Loucy (cell line): ENCODE results near the gene HOXC13.
A peak's percentile ranks its signal among the peaks of the same experiment; 100 is the strongest.

Experiments used
- H2AFZ ChIP-seq: fragments of 200-600 bp; sonication (generic); 2 replicates; pipeline ENCODE4 v1.6.0; 2016; ENCODE audit warnings: antibody characterized with exemption, mild to moderate bottlenecking, low read length, moderate library complexity
- H3F3A ChIP-seq: fragments of 200-600 bp; 2 replicates; pipeline ENCODE4 v1.6.0; 2016; ENCODE audit warnings: antibody characterized with exemption, low read depth, mild to moderate bottlenecking
- H3K27me3 ChIP-seq: fragments of 200-600 bp; sonication (generic); 2 replicates; pipeline ENCODE4 v1.6.1; 2014; ENCODE audit warnings: low read length, mild to moderate bottlenecking; ENCODE audit not compliant: insufficient read depth, poor library complexity, severe bottlenecking
- H3K36me3 ChIP-seq: fragments of 200-600 bp; sonication (generic); 2 replicates; pipeline ENCODE4 v1.6.1; 2016; ENCODE audit warnings: low read length; ENCODE audit not compliant: insufficient read depth
- H3K4me1 ChIP-seq: fragments of 200-600 bp; sonication (generic); 2 replicates; pipeline ENCODE4 v1.5.1; 2014; ENCODE audit warnings: low read length, mild to moderate bottlenecking; ENCODE audit not compliant: insufficient read depth, poor library complexity, severe bottlenecking
- H3K4me2 ChIP-seq: fragments of 200-600 bp; sonication (generic); 2 replicates; pipeline ENCODE4 v1.6.0; 2014; ENCODE audit warnings: antibody characterized with exemption, low read length, low read depth, mild to moderate bottlenecking; ENCODE audit not compliant: poor library complexity, severe bottlenecking
- H3K4me3 ChIP-seq: fragments of 200-600 bp; sonication (generic); 2 replicates; pipeline ENCODE4 v1.5.1; 2014; ENCODE audit warnings: low read length, mild to moderate bottlenecking, mixed read lengths; ENCODE audit not compliant: poor library complexity, severe bottlenecking
- H3K79me2 ChIP-seq: fragments of 200-600 bp; sonication (generic); 2 replicates; pipeline ENCODE4 v1.6.1; 2014; ENCODE audit warnings: low read length; ENCODE audit not compliant: insufficient read depth
- H3K9ac ChIP-seq: fragments of 200-600 bp; sonication (generic); 2 replicates; pipeline ENCODE4 v1.6.0; 2014; ENCODE audit warnings: mild to moderate bottlenecking, low read depth, low read length, moderate library complexity; ENCODE audit not compliant: poor library complexity, severe bottlenecking
- H3K9me2 ChIP-seq: fragments of 200-600 bp; sonication (generic); replicated peaks from 2 replicates; pipeline ENCODE4 v1.6.1; 2016; ENCODE audit warnings: low read depth, low read length, mixed read lengths
- H3K9me3 ChIP-seq: fragments of 200-600 bp; sonication (generic); 2 replicates; pipeline ENCODE4 v1.6.1; 2014; ENCODE audit warnings: mild to moderate bottlenecking, antibody characterized with exemption, low read length, low read depth; ENCODE audit not compliant: insufficient read depth
- H4K20me1 ChIP-seq: fragments of 200-600 bp; sonication (generic); 2 replicates; pipeline ENCODE4 v1.6.0; 2014; ENCODE audit warnings: antibody characterized with exemption, low read length, mild to moderate bottlenecking; ENCODE audit not compliant: insufficient read depth, poor library complexity, severe bottlenecking
- CTCF ChIP-seq: fragments of 200-600 bp; sonication (generic); conservative IDR thresholded peaks from 2 replicates; pipeline ENCODE4 v1.5.1; 2014; ENCODE audit warnings: mild to moderate bottlenecking, antibody characterized with exemption, low read length
- EZH2phosphoT487 ChIP-seq: fragments of 200-600 bp; IDR thresholded peaks from 2 replicates; pipeline ENCODE4 v1.6.1; 2018; ENCODE audit warnings: antibody characterized with exemption, mild to moderate bottlenecking, moderate library complexity, borderline replicate concordance

Gene HOXC13

GRCh38 chr12:53899230-53899629 is 39.4 kb upstream of the HOXC13 start:
- Histone ChIP-seq H3F3A (no peaks in the 10 kb centered on the region), H3K9me3 (no peaks in the 10 kb centered on the region), H3K4me2 (no peak overlapping the region), H3K27me3 (no peaks in the 10 kb centered on the region), H4K20me1 (no peaks in the 10 kb centered on the region), H3K9me2 (no peaks in the 10 kb centered on the region), H3K36me3 (no peaks in the 10 kb centered on the region), H2AFZ (no peak overlapping the region), H3K4me3 (no peak overlapping the region), H3K79me2 (no peaks in the 10 kb centered on the region), H3K9ac (no peak overlapping the region), H3K4me1 (no peaks in the 10 kb centered on the region)
- TF ChIP-seq CTCF (no peak), EZH2phosphoT487 (no peak)

- Histone ChIP-seq H3K9me3 (no peaks in the 10 kb centered on the region), H3K4me2 (no peak overlapping the region)
Measured at GRCh38 chr12:53907103-53907502, 31.5 kb upstream of the HOXC13 start.

GRCh38 chr12:53916788-53917655 is 21.6 kb upstream of the HOXC13 start:
- Histone ChIP-seq H3K9me3 (no peaks in the 10 kb centered on the region), H3K9me2 (no peaks in the 10 kb centered on the region), H4K20me1 (no peaks in the 10 kb centered on the region), H3K27me3 (no peaks in the 10 kb centered on the region), H3K9ac (no peak overlapping the region), H3K4me1 (no peaks in the 10 kb centered on the region), H3F3A (no peaks in the 10 kb centered on the region), H3K4me2 (no peak overlapping the region), H3K4me3 (no peak overlapping the region), H3K36me3 (no peaks in the 10 kb centered on the region), H2AFZ (no peak overlapping the region), H3K79me2 (no peaks in the 10 kb centered on the region)
- no peak for TF ChIP-seq CTCF
- no peak for TF ChIP-seq EZH2phosphoT487

More at GRCh38 chr12:53907103-53907502, 31.5 kb upstream of the HOXC13 start:
- Histone ChIP-seq H4K20me1 (no peaks in the 10 kb centered on the region), H3K4me3 (no peak overlapping the region), H3K9ac (no peak overlapping the region), H3K9me2 (no peaks in the 10 kb centered on the region), H3F3A (no peaks in the 10 kb centered on the region), H3K4me1 (peaks cover 5% of the 10 kb centered on the region), H2AFZ (0 out of 2 replicates have a peak overlapping the region, but pooled peaks have one; percentile 37), H3K79me2 (no peaks in the 10 kb centered on the region), H3K27me3 (no peaks in the 10 kb centered on the region), H3K36me3 (no peaks in the 10 kb centered on the region)
- no peak for TF ChIP-seq CTCF
- no peak for TF ChIP-seq EZH2phosphoT487
